GM10248 (cell line): ENCODE measurements around the gene RESF1.

Source experiments
- CTCF ChIA-PET: fragments of 300-600 bp; sonication (Branson Sonifier 250); formaldehyde crosslinking; extraction: SDS; loops from one replicate; lab custom pipeline; 2021; ENCODE audit warnings: antibody characterized with exemption; lab: Yijun Ruan, JAX
- POLR2A ChIA-PET: fragments of 350-650 bp; sonication (Branson Sonifier 250); formaldehyde crosslinking; extraction: SDS; loops from one replicate; lab custom pipeline; 2020; ENCODE audit warnings: antibody characterized with exemption; lab: Yijun Ruan, JAX
- DNase-seq: peaks from one replicate; pipeline ENCODE4 v3.0.0; 2012; ENCODE audit errors: extremely low spot score
- TF ChIP-seq, protein P1 (sequence below): IDR thresholded peaks from 2 replicates; pipeline ENCODE4 v1.5.1; 2012; ENCODE audit warnings: mild to moderate bottlenecking, low read depth; ENCODE audit errors: extremely low read depth, missing control alignments, control extremely low read depth

The RESF1 gene

DNA sequence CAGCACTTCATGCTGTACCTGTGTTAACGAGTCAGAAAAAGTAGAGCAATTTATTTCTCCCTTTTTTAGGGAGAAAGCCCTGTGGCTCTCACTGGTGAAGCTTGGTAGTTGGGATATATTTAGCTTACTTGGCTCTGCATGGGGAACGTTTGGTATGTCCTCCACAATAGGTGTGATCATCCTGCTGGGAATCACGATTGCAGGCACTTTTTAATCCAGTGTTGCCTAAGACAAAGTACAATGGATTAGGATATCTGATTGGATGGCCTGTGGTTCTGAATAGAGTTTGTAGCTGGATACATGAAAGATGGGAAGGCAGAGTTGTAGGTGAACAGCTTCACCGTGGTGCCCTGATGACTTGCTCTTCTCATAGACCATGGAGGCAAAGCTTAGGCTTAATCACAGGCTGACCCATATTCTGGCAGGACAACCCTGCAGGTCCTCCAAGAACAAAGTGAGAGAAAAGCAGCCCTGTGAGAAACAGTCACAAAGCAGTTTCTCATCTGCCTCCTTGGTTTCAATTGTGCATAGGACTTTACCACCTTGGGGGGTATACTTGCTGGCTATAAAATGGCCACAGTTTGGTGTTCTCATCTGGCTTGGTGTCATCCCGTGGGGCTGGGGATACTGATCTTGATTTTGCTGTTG is 7.5 kb downstream of the RESF1 start:
- DNase-seq, result no peak
- TF ChIP-seq, protein P1, sequence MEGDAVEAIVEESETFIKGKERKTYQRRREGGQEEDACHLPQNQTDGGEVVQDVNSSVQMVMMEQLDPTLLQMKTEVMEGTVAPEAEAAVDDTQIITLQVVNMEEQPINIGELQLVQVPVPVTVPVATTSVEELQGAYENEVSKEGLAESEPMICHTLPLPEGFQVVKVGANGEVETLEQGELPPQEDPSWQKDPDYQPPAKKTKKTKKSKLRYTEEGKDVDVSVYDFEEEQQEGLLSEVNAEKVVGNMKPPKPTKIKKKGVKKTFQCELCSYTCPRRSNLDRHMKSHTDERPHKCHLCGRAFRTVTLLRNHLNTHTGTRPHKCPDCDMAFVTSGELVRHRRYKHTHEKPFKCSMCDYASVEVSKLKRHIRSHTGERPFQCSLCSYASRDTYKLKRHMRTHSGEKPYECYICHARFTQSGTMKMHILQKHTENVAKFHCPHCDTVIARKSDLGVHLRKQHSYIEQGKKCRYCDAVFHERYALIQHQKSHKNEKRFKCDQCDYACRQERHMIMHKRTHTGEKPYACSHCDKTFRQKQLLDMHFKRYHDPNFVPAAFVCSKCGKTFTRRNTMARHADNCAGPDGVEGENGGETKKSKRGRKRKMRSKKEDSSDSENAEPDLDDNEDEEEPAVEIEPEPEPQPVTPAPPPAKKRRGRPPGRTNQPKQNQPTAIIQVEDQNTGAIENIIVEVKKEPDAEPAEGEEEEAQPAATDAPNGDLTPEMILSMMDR, result no peak
- ChIA-PET CTCF (interaction anchor here (1.3 kb wide), 1 partner anchor 308 kb away, joined by 3 read pairs; the partner anchor contains the start of gene ETFBKMT), POLR2A (no interaction called here)

DNA sequence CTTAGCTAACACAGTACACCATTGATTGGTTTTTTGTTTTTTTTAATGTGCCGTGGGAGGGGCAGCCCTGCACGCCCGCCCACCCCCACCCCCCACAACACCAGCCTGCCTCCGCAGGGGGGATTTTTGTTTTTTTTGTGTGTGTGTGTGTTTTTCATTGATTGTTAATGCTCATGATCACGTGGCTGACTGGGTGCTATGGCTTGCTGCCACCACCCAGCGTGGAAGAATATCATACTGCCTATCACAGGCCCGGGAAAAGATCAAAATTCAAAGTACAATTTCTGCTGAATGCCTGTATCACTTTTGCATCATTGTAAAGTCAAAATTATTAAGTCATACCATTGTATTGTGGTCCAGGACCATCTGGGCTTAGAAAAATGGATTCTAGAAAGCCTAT is 8.3 kb downstream of the RESF1 start:
- CTCF ChIA-PET, result no interaction called here
- DNase-seq, result no peak
- POLR2A ChIA-PET, result no interaction called here
- TF ChIP-seq, protein P1, result no peak

DNA sequence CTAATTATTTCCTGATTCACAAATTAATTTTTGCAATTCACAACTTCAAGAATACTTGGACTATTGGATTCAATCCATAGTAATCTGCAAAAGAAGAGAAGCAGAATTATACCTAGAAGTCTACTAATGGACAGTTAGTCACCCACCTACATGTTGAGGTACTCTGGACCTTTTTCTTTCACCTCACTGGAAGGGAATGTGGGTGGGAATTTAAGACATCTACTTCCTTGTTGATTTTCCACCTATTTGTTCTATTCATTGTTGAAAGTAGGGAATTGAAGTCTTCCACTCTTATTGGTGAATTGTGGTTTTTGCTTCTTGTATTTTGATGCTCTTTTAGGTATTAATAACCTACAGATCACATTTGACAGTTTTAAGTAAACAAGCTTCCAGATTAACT is 11.0 kb downstream of the RESF1 start:
- TF ChIP-seq, protein P1, result no peak
- ChIA-PET POLR2A (no interaction called here), CTCF (interaction anchor here (0.6 to 1.3 kb wide), 2 partner anchors 10 to 288 kb away, joined by 3 to 4 read pairs; no protein-coding TSS in a partner anchor)
- DNase-seq, result no peak

DNA sequence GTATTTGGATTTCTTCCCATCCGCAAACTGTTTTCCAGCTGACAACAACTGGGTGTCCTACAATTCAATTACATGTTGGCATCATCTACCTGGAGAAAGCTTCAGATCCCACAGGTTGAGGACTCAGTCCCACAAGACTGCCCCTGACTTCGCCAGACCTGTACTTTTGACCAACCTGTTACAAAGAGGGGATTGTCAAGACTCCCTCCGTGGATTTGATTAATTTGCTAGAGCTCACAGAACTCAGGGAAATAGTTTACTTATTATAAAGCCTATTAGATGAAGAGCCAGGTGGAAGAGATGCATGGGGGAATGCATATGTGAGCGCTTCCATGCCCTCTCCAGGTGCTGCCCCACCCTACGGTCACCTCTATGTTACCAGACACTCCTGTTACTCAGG is 14.6 kb downstream of the RESF1 start:
- POLR2A ChIA-PET, result no interaction called here
- TF ChIP-seq, protein P1, result no peak
- CTCF ChIA-PET, result interaction anchor here (1.2 kb wide), 1 partner anchor 16 kb away, joined by 3 read pairs; no protein-coding TSS in a partner anchor
- DNase-seq, result no peak

DNA sequence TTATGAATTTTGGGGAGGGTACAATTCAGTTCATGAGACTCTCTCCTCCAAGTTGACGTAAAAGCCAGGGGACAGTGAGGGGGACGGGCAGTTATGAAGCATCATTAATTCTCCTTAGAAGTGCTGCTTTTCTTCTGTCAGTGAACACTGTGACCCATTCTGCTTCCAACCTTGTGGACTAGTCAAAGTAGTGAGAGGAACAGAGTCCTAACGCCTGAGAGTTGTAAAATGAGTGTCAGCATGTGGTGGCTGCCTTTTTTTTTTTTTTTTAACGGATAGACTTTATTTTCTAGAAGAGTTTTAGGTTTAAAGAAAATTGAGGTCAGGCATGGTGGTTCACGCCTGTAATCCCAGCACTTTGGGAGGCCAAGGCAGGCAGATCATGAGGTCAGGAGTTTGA is 15.5 kb downstream of the RESF1 start:
- DNase-seq, result no peak
- TF ChIP-seq, protein P1, result no peak
- CTCF ChIA-PET, result interaction anchor here (1.2 to 1.6 kb wide), 2 partner anchors 12 to 15 kb away, joined by 3 read pairs; no protein-coding TSS in a partner anchor
- POLR2A ChIA-PET, result interaction anchor here (0.6 kb wide), 1 partner anchor 568 kb away, joined by 3 read pairs; no protein-coding TSS in a partner anchor

DNA sequence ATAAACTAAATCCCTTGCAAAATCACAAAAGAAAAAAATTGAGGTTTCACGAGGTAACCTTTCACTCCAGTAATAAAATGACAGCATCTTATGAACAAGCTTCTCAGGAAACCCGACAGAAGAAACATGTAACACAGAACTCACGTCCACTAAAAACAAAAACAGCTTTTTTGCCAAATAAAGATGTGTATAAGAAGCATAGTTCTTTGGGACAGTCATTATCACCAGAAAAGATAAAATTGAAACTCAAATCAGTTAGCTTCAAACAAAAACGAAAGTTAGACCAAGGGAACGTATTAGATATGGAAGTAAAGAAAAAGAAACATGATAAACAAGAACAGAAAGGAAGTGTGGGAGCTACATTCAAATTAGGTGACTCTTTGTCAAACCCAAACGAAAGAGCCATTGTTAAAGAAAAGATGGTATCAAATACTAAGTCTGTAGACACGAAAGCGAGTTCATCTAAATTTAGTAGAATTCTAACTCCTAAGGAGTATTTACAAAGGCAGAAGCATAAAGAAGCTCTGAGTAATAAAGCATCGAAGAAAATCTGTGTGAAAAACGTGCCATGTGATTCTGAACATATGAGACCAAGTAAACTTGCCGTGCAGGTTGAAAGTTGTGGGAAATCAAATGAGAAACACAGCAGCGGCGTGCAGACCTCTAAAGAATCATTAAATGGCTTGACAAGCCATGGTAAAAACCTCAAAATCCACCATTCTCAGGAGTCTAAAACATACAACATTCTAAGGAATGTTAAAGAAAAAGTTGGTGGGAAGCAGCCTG is 25.8 kb downstream of the RESF1 start:
- ChIA-PET CTCF (interaction anchor here (0.9 kb wide), 1 partner anchor 160 kb away, joined by 3 read pairs; no protein-coding TSS in a partner anchor), POLR2A (no interaction called here)
- TF ChIP-seq, protein P1, result no peak
- DNase-seq, result no peak
